GM23338 (cell line): ENCODE data around the gene STX11. TPM values are rescaled to one million over a fixed set of nuclear protein-coding genes. Genes with fewer than 3 reads are reported as not detected.

Experiments used
- ATAC-seq: fragments of 200-7000 bp; cut with Tn5 transposase; 3 replicates; pipeline ENCODE4 v1.9.1; 2020
- DNase-seq: peaks from one replicate; pipeline ENCODE4 v3.0.0-alpha.2; 2015; ENCODE audit warnings: low spot score
- H2AFZ ChIP-seq: fragments of 200-600 bp; sonication (generic); 2 replicates; pipeline ENCODE4 v1.8.0; 2016; ENCODE audit warnings: antibody characterized with exemption, mild to moderate bottlenecking, moderate library complexity
- H3F3A ChIP-seq: fragments of 200-600 bp; sonication (generic); replicated peaks from 2 replicates; pipeline ENCODE4 v1.8.0; 2017; ENCODE audit warnings: antibody characterized with exemption, mixed run types, low read depth
- H3K27ac ChIP-seq: fragments of 200-600 bp; sonication (generic); 2 replicates; pipeline ENCODE4 v1.6.1; 2016; ENCODE audit warnings: low read depth
- H3K27me3 ChIP-seq: fragments of 200-600 bp; sonication (generic); 2 replicates; pipeline ENCODE4 v1.8.0; 2016; ENCODE audit warnings: mild to moderate bottlenecking, mixed run types, moderate library complexity; ENCODE audit not compliant: insufficient read depth
- H3K36me3 ChIP-seq: fragments of 200-600 bp; sonication (generic); 2 replicates; pipeline ENCODE4 v1.8.0; 2016; ENCODE audit warnings: mild to moderate bottlenecking; ENCODE audit not compliant: insufficient read depth
- H3K4me1 ChIP-seq: fragments of 200-600 bp; sonication (generic); 2 replicates; pipeline ENCODE4 v1.8.0; 2016; ENCODE audit warnings: mild to moderate bottlenecking, moderate library complexity; ENCODE audit not compliant: insufficient read depth
- H3K4me2 ChIP-seq: fragments of 200-600 bp; sonication (generic); 2 replicates; pipeline ENCODE4 v1.7.1; 2017; ENCODE audit warnings: mixed run types
- H3K4me3 ChIP-seq: fragments of 200-600 bp; sonication (generic); 2 replicates; pipeline ENCODE4 v1.6.1; 2016; ENCODE audit warnings: mixed run types
- H3K79me2 ChIP-seq: fragments of 200-600 bp; sonication (generic); replicated peaks from 2 replicates; pipeline ENCODE4 v1.8.0; 2017; ENCODE audit warnings: mild to moderate bottlenecking; ENCODE audit not compliant: insufficient read depth
- H3K9me2 ChIP-seq: fragments of 200-600 bp; sonication (generic); 2 replicates; pipeline ENCODE4 v1.8.0; 2017; ENCODE audit not compliant: insufficient read depth
- H4K20me1 ChIP-seq: fragments of 200-600 bp; sonication (generic); replicated peaks from 2 replicates; pipeline ENCODE4 v1.8.0; 2017; ENCODE audit warnings: mild to moderate bottlenecking; ENCODE audit not compliant: insufficient read depth
- H3K27ac Mint-ChIP-seq: 2 replicates; pipeline ENCODE4 v1.8.0; 2020; ENCODE audit warnings: inconsistent platforms, mild to moderate bottlenecking, moderate library complexity, mixed read lengths
- H3K27me3 Mint-ChIP-seq: 3 replicates; pipeline ENCODE4 v1.8.0; 2022; ENCODE audit warnings: low read depth, mild to moderate bottlenecking, moderate library complexity, mixed read lengths, inconsistent platforms; ENCODE audit not compliant: insufficient read depth, poor library complexity
- H3K36me3 Mint-ChIP-seq: 3 replicates; pipeline ENCODE4 v1.8.0; 2021; ENCODE audit warnings: low read depth, mild to moderate bottlenecking, inconsistent platforms, moderate library complexity, mixed read lengths
- H3K4me1 Mint-ChIP-seq: 3 replicates; pipeline ENCODE4 v1.8.0; 2020; ENCODE audit warnings: mild to moderate bottlenecking, inconsistent platforms, mixed read lengths
- H3K4me3 Mint-ChIP-seq: 3 replicates; pipeline ENCODE4 v1.8.0; 2021; ENCODE audit warnings: moderate library complexity, mild to moderate bottlenecking, inconsistent platforms, mixed read lengths
- H3K9me3 Mint-ChIP-seq: 3 replicates; pipeline ENCODE4 v1.8.0; 2020; ENCODE audit warnings: moderate library complexity, mild to moderate bottlenecking, inconsistent platforms, mixed read lengths
- CREB1 ChIP-seq: fragments of 250-450 bp; sonication (Bioruptor Pico); IDR thresholded peaks from 2 replicates; pipeline ENCODE4 v1.5.0; 2020; ENCODE audit warnings: low read depth, mild to moderate bottlenecking, moderate library complexity
- CTCF ChIP-seq, 2 experiments: fragments of 200-600 bp in 1 of 2; sonication (generic) in 1 of 2; conservative IDR thresholded peaks; 2 replicates each; pipeline versions ENCODE4 v1.5.1 to v1.6.1; 2016 to 2017; ENCODE audit warnings: antibody characterized with exemption in 2 of 2, low read depth in 2 of 2, mild to moderate bottlenecking in 2 of 2, moderate library complexity in 1 of 2
- ETS1 ChIP-seq: IDR thresholded peaks from 2 replicates; pipeline ENCODE4 v1.6.1; 2016; ENCODE audit warnings: antibody characterized with exemption
- EZH2 ChIP-seq: fragments of 200-600 bp; sonication (generic); IDR thresholded peaks from one replicate; pipeline ENCODE4 v1.8.0; 2017; ENCODE audit warnings: antibody characterized with exemption, mild to moderate bottlenecking, low read depth; ENCODE audit not compliant: unreplicated experiment
- EZH2phosphoT487 ChIP-seq: fragments of 200-600 bp; sonication (generic); IDR thresholded peaks from one replicate; pipeline ENCODE4 v1.8.1; 2018; ENCODE audit warnings: antibody characterized with exemption; ENCODE audit not compliant: unreplicated experiment
- JUNB ChIP-seq: IDR thresholded peaks from one replicate; pipeline ENCODE4 v1.6.1; 2016; ENCODE audit warnings: antibody characterized with exemption; ENCODE audit not compliant: unreplicated experiment
- NANOG ChIP-seq: IDR thresholded peaks from 2 replicates; pipeline ENCODE4 v1.6.1; 2016; ENCODE audit warnings: antibody characterized with exemption, borderline replicate concordance
- POLR2AphosphoS5 ChIP-seq: IDR thresholded peaks from 2 replicates; pipeline ENCODE4 v1.6.1; 2016; ENCODE audit warnings: antibody characterized with exemption, low read depth
- REST ChIP-seq: IDR thresholded peaks from one replicate; pipeline ENCODE4 v1.6.1; 2018; ENCODE audit warnings: antibody characterized with exemption; ENCODE audit not compliant: unreplicated experiment
- STAT1 ChIP-seq: IDR thresholded peaks from one replicate; pipeline ENCODE4 v1.6.1; 2016; ENCODE audit warnings: antibody characterized with exemption; ENCODE audit not compliant: unreplicated experiment
- ZNF114 ChIP-seq: fragments of 250-450 bp; sonication (Bioruptor Pico); IDR thresholded peaks from 2 replicates; pipeline ENCODE4 v1.5.0; 2020; ENCODE audit warnings: mild to moderate bottlenecking, moderate library complexity
- ZNF331 ChIP-seq: fragments of 250-450 bp; sonication (Bioruptor Pico); IDR thresholded peaks from 2 replicates; pipeline ENCODE4 v1.5.0; 2020; ENCODE audit warnings: low read depth, mild to moderate bottlenecking, moderate library complexity
- ZNF462 ChIP-seq: fragments of 250-450 bp; sonication (Bioruptor Pico); IDR thresholded peaks from 2 replicates; pipeline ENCODE4 v1.5.0; 2020; ENCODE audit warnings: mild to moderate bottlenecking, moderate library complexity
- polyA plus RNA-seq: library from polyadenylated mRNA; unstranded; fragments of >200 nt; fragmentation: Nextera tagmentation; extraction: Ambion mirVana; gene quantifications from 2 replicates; pipeline ENCODE4 v1.2.1, GENCODE V29; 2016
- total RNA-seq: library from RNA; depleted of rRNA; stranded (reverse); fragments of >200 nt; shearing (Covaris generic); gene quantifications from 2 replicates; pipeline ENCODE4 v1.2.3, GENCODE V29; 2014

The STX11 gene
- total and polyA plus RNA-seq, 2 experiments from 2014 or later: 0.35 to 0.52 TPM

- no peak for ATAC-seq
- H3K9me3 Mint-ChIP-seq: no peaks in the 10 kb centered on the region
These were observed 35.1 kb upstream of the STX11 start for GRCh38 chr6:144115219-144115618.

More at GRCh38 chr6:144115219-144115618, 35.1 kb upstream of the STX11 start:
- Histone ChIP-seq H3K79me2 (no peaks in the 10 kb centered on the region), H3K27me3 (no peaks in the 10 kb centered on the region), H3K27ac (no peak overlapping the region), H3K9me2 (no peaks in the 10 kb centered on the region), H3K36me3 (no peaks in the 10 kb centered on the region), H3K4me2 (no peak overlapping the region), H3F3A (no peaks in the 10 kb centered on the region), H3K4me1 (no peaks in the 10 kb centered on the region), H2AFZ (no peak overlapping the region), H4K20me1 (no peaks in the 10 kb centered on the region), H3K4me3 (no peak overlapping the region)
- Mint-ChIP-seq H3K27ac (no peak overlapping the region), H3K4me3 (no peak overlapping the region), H3K27me3 (no peaks in the 10 kb centered on the region), H3K4me1 (no peaks in the 10 kb centered on the region), H3K36me3 (no peaks in the 10 kb centered on the region)
- DNase-seq: no peak
- TF ChIP-seq ZNF462 (CRISPR knock-in tag) (no peak), ZNF114 (CRISPR knock-in tag) (no peak), ZNF331 (CRISPR knock-in tag) (no peak), JUNB (no peak), POLR2AphosphoS5 (no peak), STAT1 (no peak), CREB1 (no peak), ETS1 (no peak), EZH2phosphoT487 (no peak), EZH2 (no peak), CTCF (conservative IDR thresholded peaks at IDR 0.05; ENCODE audit: low read depth in 2 of 2) (no peak), NANOG (no peak), REST (no peak)
